ENCODE results near the gene ANKRD13D. TPM values are rescaled to one million over a fixed set of nuclear protein-coding genes. Genes with fewer than 3 reads are reported as not detected.
A peak's percentile ranks its signal among the peaks of the same experiment; 100 is the strongest.
"Not testable (repeated sequence)": the region's sequence is repeated elsewhere in the genome, so short reads cannot be mapped to it uniquely, and the experiment has no call there.

ANKRD13D gene
- total RNA-seq, 1 donor from 2014 or later = 36.9 TPM

- no peak for DNase-seq
Observed at GRCh38 chr11:67317888-67318555, 28.9 kb downstream of the ANKRD13D start.

- DNase-seq = not testable (repeated sequence)
Observed at GRCh38 chr11:67318876-67319275, 29.8 kb downstream of the ANKRD13D start.

- DNase-seq = no peak
Observed at GRCh38 chr11:67320011-67320410, 30.9 kb downstream of the ANKRD13D start.

- no peak for DNase-seq
Observed at GRCh38 chr11:67320691-67321090, 31.6 kb downstream of the ANKRD13D start.

GRCh38 chr11:67321313-67321871 lies 32.3 kb downstream of the ANKRD13D start:
- DNase-seq = no peak

- no peak for DNase-seq
Observed at GRCh38 chr11:67322049-67322448, 32.9 kb downstream of the ANKRD13D start.

- no peak for DNase-seq
Observed at GRCh38 chr11:67323526-67323925, 34.4 kb downstream of the ANKRD13D start.

- DNase-seq = no peak
Observed at GRCh38 chr11:67332081-67332691, 43.1 kb downstream of the ANKRD13D start.

GRCh38 chr11:67337257-67337656 lies 48.2 kb downstream of the ANKRD13D start:
- no peak for DNase-seq

- DNase-seq = no peak
Observed at GRCh38 chr11:67344264-67344663, 55.2 kb downstream of the ANKRD13D start.

- no peak for DNase-seq
Observed at GRCh38 chr11:67345247-67345919, 56.3 kb downstream of the ANKRD13D start.

GRCh38 chr11:67345920-67346819 lies 57.1 kb downstream of the ANKRD13D start:
- peak; percentile 62 for DNase-seq

- DNase-seq = no peak
Observed at GRCh38 chr11:67347964-67348749, 59.1 kb downstream of the ANKRD13D start.

GRCh38 chr11:67349036-67349435 lies 59.9 kb downstream of the ANKRD13D start:
- DNase-seq = no peak

- DNase-seq = no peak
Observed at GRCh38 chr11:67349457-67349856, 60.4 kb downstream of the ANKRD13D start.

- DNase-seq = no peak
Observed at GRCh38 chr11:67349928-67350465, 60.9 kb downstream of the ANKRD13D start.

- DNase-seq = peak; percentile 90
Observed at GRCh38 chr11:67351275-67352005, 62.3 kb downstream of the ANKRD13D start.

Data from tongue (tissue), 2 donors.